SIG-M5 (cell line): Measurements from ENCODE around the gene FER1L5.
"Not testable (repeated sequence)": the region's sequence is repeated elsewhere in the genome, so short reads cannot be mapped to it uniquely, and the experiment has no call there.

Experiments used
- DNase-seq: peaks from one replicate; lab custom pipeline; 2025; lab: John Stamatoyannopoulos, UW

The FER1L5 gene

DNA sequence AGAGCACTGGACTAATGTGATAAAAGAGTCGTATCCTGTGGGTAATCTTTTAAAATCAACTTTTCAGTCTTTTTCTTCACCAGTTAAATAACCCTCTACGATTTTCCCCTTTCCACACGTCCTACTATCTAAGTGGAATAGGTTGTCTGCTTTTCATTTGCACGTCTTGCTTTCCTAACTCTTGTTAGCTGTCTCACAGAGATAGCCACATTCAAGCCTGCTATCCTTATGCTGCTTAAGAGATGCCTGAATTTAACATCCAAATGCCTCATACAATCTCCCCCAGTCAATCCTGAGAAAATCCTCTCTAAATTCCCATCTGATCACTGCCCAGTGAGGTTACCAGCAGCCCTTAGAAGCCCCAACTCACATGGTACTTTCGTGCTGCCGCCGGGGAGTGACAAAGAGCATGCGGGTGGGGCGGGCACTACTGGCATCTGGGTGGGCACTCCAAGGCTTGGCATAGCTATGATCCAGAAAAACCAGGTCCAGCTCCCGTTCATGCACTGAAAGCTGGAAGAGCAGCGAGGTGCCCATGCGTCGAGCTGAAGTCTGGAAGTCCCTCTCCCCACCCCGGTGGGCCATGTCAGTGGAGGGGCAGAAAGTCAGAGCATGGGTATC is 5.9 kb upstream of the FER1L5 start:
- no peak for DNase-seq

- no peak for DNase-seq
Observed at GRCh38 chr2:96637385-96638143, 5.0 kb upstream of the FER1L5 start.

DNA sequence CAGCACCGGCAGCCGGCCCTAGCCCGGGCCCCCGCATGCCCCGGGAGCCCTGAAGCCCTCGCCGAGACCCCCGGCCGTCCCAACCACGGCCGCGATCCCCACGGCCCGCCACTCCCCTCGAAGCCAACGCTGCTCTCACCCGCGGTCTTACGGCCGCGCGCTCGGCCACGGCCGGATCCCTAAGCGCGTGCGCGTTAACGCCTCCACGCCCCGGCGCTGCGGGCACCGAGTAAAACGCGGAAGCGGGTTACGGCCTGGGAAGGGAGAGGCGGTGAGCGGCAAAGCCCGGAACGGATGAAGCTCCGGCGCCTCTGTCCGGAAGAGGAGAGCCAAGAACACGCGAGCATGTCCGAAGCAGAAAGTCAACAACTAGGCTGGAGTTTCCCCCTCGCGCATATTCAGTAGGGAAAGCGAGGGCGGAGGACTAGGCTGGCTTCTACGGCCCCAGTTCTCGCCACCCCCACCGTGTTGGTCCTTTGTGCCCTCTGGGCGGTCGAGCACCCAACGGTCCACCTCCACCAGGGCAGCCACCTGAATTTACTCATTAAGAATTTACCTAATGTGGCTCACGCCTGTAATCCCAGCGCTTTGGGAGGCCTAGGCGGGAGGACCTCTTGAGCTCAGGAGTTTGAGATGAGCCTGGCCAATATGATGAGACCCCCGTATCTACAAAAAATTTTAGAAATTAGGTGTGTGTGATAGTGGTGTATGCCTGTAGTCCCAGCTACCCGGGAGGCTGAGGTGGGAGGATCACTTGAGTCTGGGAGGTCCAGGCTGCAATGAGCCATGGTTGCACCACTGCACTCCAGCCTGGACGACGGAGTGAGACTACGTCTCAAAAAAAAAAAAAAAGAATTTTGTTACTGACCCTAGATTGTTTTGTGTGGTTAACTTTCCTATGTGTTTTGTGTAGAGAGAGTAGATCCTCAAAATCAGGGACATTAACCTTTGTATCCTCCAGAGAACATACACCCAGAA is 4.1 kb upstream of the FER1L5 start, which contains the start of gene KANSL3:
Gene KANSL3 (minus strand): TSS at position 169 of the 978 bp plus-strand sequence. CDS start 1,177 bp downstream, outside the sequence.
- peak; percentile 14 for DNase-seq

- no peak for DNase-seq
Observed at GRCh38 chr2:96647681-96648080, 5.1 kb downstream of the FER1L5 start.

DNA sequence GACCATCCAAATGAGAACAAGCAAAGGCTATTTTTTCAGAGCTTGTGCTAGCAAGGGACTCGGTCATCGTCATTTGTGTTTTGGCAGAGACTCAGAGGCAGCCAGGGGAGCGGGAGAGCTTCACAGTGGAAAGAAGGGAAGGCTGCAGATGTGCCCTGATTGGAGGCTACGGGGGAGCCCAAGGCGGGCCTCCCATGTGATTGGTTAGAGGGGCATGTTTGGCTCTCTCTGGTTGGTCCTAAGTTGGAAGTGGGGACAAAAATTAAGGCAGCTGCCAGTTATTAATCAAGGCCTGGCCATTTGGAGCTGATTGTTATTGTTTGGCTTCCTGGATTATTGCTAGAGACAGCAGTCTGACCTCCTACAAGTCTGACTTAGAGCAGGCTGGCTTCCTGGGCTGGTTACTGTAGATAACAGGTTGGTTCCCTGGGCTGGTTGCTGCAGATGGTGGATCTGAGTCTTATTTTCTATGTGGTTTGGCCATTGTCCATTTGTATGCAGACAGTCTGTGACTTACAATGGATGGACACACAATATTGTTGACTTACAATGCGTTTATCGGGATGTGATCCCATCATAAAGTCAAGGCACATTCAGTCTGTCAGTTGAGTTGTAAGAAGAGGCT is 5.9 kb downstream of the FER1L5 start:
- DNase-seq, result no peak

DNA sequence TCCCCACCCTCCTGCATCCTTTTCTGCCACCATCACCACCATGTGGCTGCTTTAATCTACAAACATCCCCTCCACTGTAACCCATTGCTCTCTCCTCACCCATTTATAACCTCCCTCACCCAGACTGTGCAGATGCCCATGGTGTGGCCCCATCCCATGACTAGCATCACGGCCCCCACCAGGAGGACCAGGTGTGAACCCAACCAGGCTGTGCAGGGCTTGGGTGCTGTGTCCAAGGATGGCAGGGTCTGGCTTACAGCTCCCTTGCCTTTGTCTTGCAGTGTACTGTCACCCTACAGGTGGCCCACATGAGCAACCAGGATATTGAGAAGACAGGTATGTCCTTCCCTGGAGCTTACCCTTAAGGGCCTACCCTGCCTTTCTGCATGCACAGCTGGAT is 6.8 kb downstream of the FER1L5 start:
- no peak for DNase-seq

DNA sequence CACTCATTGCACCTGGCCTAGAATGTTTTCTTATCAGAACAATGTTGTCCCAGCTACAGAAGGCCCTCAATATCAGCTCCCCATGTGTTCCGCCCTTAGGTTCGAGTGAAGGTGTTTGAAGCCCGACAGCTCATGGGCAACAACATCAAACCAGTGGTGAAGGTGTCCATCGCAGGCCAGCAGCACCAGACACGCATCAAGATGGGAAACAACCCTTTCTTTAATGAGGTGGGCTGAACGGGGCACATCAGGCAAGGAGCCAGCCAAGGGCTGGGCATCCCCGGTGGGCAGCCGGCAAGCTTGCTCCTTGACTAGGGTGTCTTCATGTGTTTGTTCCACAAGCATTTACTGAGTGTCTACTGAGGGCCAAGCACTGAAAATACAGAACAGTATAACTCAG is 9.2 kb downstream of the FER1L5 start:
- DNase-seq, result no peak

DNA sequence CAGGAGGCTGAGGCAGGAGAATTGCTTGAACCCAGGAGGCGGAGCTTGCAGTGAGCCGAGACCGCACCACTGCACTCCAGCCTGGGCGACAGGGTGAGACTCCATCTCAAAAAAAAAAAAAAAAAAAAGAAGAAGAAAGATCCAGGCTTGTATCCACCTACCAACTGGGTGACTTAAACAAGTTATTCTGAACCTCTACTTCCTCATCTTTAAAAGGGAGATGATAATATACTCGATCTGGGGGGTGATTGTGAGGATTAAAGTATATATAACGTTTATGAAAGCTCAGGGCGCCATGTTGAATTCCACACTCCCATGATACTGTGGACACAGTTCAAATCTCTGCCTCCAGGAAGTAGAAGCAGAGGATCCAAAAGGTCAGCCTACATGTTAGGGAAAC is 12.2 kb downstream of the FER1L5 start:
- not testable (repeated sequence) for DNase-seq

- no peak for DNase-seq
Observed at GRCh38 chr2:96655526-96655925, 13.0 kb downstream of the FER1L5 start.

GRCh38 chr2:96656540-96656939 is 14.0 kb downstream of the FER1L5 start:
- no peak for DNase-seq

DNA sequence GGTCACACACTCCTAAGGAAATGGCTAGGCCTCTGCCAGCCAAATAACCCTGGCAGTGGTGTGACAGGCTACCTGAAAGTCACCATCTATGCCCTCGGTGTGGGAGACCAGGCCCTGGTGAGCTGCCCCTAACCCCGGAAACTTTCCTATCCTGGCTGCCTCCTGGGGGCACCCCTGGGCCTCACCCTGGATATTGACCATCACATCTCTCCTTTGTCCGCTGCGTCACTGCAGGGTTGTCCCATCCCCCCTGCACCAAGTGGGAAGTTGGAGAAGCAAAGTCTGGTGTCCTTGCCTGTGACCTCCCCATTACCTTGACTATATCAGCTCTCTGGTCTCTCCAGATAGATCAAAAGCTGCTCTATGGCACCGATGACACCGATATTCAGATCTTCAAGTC is 18.8 kb downstream of the FER1L5 start:
- DNase-seq, result no peak

DNA sequence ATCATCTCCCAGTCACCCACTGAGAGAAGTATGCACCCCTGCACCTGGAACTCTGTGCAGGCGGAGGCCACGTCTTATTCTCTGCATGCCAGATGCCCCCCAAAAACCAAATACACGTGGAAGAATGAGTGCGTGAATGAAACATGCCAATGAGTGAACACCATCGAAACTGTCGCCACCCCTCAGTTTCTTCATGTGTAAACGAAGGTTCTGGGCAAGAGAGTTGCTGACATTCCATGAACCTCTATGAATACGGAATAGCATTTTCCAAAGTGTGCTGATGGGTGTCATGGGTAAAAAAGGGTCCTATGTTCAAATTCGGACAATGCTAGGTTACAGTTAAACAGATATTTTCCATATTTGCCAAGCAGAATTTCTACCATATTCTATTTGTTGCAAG is 19.8 kb downstream of the FER1L5 start:
- no peak for DNase-seq

DNA sequence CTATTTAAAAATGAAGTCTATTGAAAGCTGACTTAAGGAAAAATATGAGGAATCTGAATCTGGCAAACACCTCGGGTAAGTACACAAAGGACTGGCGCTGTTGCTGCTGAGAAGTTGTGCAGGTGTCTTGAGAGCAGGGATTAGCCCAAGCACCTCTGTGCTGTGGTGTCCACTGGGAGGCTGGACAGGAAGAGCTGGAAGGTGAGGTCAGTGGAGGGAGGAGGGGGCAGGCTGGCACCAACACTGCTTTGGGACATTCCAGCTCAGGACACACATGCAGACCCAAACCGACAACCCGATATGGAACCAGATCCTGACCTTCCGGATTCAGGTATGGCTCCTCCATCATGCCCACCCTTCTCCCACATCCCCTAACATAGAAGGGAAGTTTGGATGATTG is 20.6 kb downstream of the FER1L5 start:
- no peak for DNase-seq

DNA sequence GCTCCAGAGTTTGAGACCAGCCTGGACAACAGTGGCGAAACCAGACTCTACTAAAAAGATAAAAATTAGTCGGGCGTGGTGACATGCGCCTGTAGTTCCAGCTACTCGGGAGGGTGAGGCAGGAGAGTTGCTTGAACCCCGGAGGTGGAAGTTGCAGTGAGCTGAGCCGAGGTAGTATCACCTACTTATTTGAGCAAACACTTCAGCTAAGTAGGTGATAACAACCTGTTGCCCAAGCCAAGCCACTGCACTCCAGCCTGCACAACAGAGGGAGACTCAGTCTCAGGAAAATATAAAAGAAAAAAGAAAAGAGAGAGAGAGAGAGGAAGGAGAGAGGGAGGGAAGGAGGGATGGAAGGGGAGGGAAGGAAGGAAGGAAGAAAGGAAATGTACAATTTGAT is 21.3 kb downstream of the FER1L5 start:
- no peak for DNase-seq

- no peak for DNase-seq
Observed at GRCh38 chr2:96664366-96664925, 21.9 kb downstream of the FER1L5 start.

- peak; percentile 93 for DNase-seq
Observed at GRCh38 chr2:96665083-96665569, 22.6 kb downstream of the FER1L5 start.

GRCh38 chr2:96665717-96666116 is 23.2 kb downstream of the FER1L5 start:
- not testable (repeated sequence) for DNase-seq

DNA sequence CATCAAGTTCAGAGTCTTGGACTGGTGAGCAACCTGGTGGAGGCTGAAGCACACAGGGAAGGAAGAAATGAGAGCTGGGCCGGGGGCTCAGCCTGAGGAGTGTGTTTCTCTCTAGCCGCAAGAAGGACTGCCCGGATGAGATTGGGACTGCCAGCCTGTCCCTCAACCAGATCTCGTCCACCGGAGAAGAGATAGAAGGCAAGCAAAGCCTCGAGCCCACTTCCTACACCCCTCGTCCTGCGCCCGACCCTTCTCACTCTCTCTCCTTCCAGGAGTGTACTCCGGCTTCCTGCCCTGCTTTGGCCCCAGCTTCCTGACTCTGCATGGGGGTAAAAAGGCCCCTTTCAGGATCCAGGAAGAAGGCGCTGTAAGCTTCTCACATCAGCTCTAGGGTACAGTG is 26.2 kb downstream of the FER1L5 start:
- DNase-seq, result no peak

- no peak for DNase-seq
Observed at GRCh38 chr2:96669539-96670215, 27.1 kb downstream of the FER1L5 start.

DNA sequence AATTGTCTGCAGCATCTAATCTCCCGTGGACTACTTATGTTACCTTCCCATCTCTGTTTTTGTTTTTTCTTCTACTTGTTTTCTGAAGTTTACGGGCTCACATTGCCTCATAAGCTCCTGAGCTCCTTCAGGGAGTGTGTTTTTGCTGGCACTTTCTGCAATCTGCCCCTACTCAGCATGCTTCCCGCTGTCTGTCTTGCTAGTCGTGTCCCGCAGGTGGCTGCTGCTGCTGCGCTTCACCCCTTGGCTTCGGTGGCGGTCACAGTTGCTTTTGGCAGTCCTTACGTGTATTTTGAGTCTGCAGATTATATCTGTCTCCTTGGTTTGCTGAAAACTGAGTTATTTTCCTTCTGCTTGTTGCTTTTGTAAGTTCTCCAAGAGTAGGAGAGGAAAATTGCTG is 37.3 kb downstream of the FER1L5 start:
- DNase-seq, result no peak

DNA sequence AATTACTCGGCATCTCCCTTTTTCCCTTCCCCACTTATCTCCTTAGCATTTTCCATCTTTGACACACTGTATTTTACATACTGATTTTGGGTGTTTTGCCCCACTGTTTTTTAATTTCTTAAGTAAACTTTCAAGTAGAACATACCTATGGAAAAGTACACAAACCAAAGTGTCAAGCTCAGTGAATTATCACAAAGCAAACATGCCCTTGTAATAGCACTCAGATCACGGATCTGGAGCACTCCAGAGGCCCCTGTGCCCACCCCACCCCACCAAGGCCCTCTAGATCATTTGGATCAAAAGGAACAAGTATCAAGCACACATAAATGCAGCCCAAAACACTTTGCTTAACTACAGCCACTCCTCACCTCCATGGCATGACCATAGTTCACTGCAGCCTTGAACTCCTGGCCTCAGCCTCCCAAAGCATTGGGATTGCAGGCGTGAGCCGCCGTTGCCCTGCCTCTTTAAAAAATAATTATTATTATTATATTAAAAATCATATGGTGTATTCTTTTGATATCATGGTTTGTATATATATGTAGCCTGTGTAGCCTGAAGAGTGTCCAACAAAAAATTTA is 38.1 kb downstream of the FER1L5 start:
- no peak for DNase-seq
